Endothelial cell of umbilical vein (primary cell): Measurements from ENCODE around the gene HES2. TPM values are rescaled to one million over a fixed set of nuclear protein-coding genes. Genes with fewer than 3 reads are reported as not detected.

Experiments used
- BruUV-seq: library from RNA; stranded (reverse); fragments of 400-500 nt; replicated peaks from 2 replicates; lab custom pipeline; 2021; lab: Mats Ljungman, UMichigan
- CTCF ChIA-PET: fragments of 300-600, 350-600 bp; sonication (Branson Sonifier 250); formaldehyde crosslinking; loops from one replicate; lab custom pipeline; 2021; ENCODE audit warnings: antibody characterized with exemption, inconsistent platforms; lab: Charles Lee
- POLR2A ChIA-PET: fragments of 300-600, 350-600 bp; sonication (Branson Sonifier 250); formaldehyde crosslinking; loops from one replicate; lab custom pipeline; 2021; ENCODE audit warnings: antibody characterized with exemption, inconsistent platforms; lab: Charles Lee
- DNase-seq: peaks from one replicate; pipeline ENCODE4 v3.0.0-alpha.2; 2011; ENCODE audit warnings: low read depth, low spot score
- FAIRE-seq: peaks from 2 replicates; lab custom pipeline; 2011; peaks lifted over from hg19 to GRCh38; lab: Jason Lieb, UNC
- H2AFZ ChIP-seq: 2 replicates; pipeline ENCODE4 v1.6.0; 2012; ENCODE audit warnings: low read depth, low read length, control low read depth, inconsistent platforms
- H3K27ac ChIP-seq: 2 replicates; pipeline ENCODE4 v1.5.1; 2011; ENCODE audit warnings: low read depth, mild to moderate bottlenecking, control low read depth, low read length, moderate library complexity; ENCODE audit not compliant: insufficient read depth
- H3K27me3 ChIP-seq, 2 experiments: 2 replicates each; pipeline versions ENCODE4 v1.6.0 to v1.6.1; 2011; ENCODE audit warnings: low read length in 2 of 2, mixed read lengths in 1 of 2; ENCODE audit not compliant: control insufficient read depth in 2 of 2, insufficient read depth in 2 of 2
- H3K36me3 ChIP-seq, 2 experiments: 2 replicates in 1 of 2; 3 replicates in 1 of 2; pipeline ENCODE4 v1.5.1; 2011; ENCODE audit warnings: low read length in 2 of 2, mild to moderate bottlenecking in 1 of 2, moderate library complexity in 1 of 2; ENCODE audit not compliant: control insufficient read depth in 2 of 2, insufficient read depth in 2 of 2; ENCODE audit errors: extremely low read depth in 1 of 2
- H3K4me1 ChIP-seq: 3 replicates; pipeline ENCODE4 v1.5.1; 2011; ENCODE audit warnings: mild to moderate bottlenecking, low read length; ENCODE audit not compliant: control insufficient read depth, insufficient read depth; ENCODE audit errors: extremely low read depth
- H3K4me2 ChIP-seq: 2 replicates; pipeline ENCODE4 v1.6.1; 2011; ENCODE audit warnings: low read length, control low read depth, mixed read lengths; ENCODE audit not compliant: insufficient read depth
- H3K4me3 ChIP-seq, 3 experiments: fragments of 200-600 bp in 1 of 3; sonication (generic), shearing (Covaris generic) in 1 of 3; replicated peaks in 1 of 3; 2 replicates each; pipeline ENCODE4 v1.5.1; 2011 to 2016; ENCODE audit warnings: control low read depth in 3 of 3, low read length in 3 of 3, mild to moderate bottlenecking in 2 of 3, inconsistent platforms in 1 of 3, low read depth in 1 of 3, moderate library complexity in 1 of 3; ENCODE audit not compliant: insufficient read depth in 1 of 3
- H3K79me2 ChIP-seq: 2 replicates; pipeline ENCODE4 v1.6.0; 2012; ENCODE audit warnings: low read length, inconsistent platforms; ENCODE audit not compliant: control insufficient read depth, insufficient read depth
- H3K9ac ChIP-seq: replicated peaks from 2 replicates; pipeline ENCODE3; 2011; ENCODE audit warnings: low read length, control low read depth; ENCODE audit not compliant: insufficient read depth; ENCODE audit errors: extremely low read depth
- H3K9me1 ChIP-seq: replicated peaks from 3 replicates; pipeline ENCODE4 v1.6.0; 2011; ENCODE audit warnings: mild to moderate bottlenecking, low read length; ENCODE audit not compliant: control insufficient read depth, insufficient read depth; ENCODE audit errors: extremely low read depth
- H3K9me3 ChIP-seq: replicated peaks from 2 replicates; pipeline ENCODE4 v1.5.1; 2012; ENCODE audit warnings: low read length, inconsistent platforms; ENCODE audit not compliant: control insufficient read depth, insufficient read depth
- H4K20me1 ChIP-seq: replicated peaks from 2 replicates; pipeline ENCODE3; 2011; ENCODE audit warnings: mild to moderate bottlenecking, low read length; ENCODE audit not compliant: control insufficient read depth, insufficient read depth; ENCODE audit errors: extremely low read depth
- EZH2 ChIP-seq: IDR thresholded peaks from 2 replicates; pipeline ENCODE4 v1.6.1; 2012; ENCODE audit warnings: borderline replicate concordance, low read depth, mild to moderate bottlenecking, moderate library complexity, low read length, inconsistent platforms; ENCODE audit not compliant: severe bottlenecking
- FOS ChIP-seq: IDR thresholded peaks from 2 replicates; pipeline ENCODE4 v1.6.1; 2011; ENCODE audit warnings: mild to moderate bottlenecking, low read length, moderate library complexity, borderline replicate concordance; ENCODE audit not compliant: insufficient read depth
- GATA2 ChIP-seq: IDR thresholded peaks from 2 replicates; pipeline ENCODE4 v1.7.0; 2011; ENCODE audit warnings: low read depth, mild to moderate bottlenecking, moderate library complexity, mixed read lengths, low read length; ENCODE audit not compliant: insufficient read length, insufficient read depth
- JUN ChIP-seq: IDR thresholded peaks from 2 replicates; pipeline ENCODE4 v1.6.1; 2011; ENCODE audit warnings: borderline replicate concordance, low read depth; ENCODE audit not compliant: insufficient read length, insufficient read depth
- MYC ChIP-seq: IDR thresholded peaks from one replicate; pipeline ENCODE4 v1.6.1; 2011; ENCODE audit warnings: mild to moderate bottlenecking, low read depth, low read length
- POLR2A ChIP-seq: IDR thresholded peaks from 2 replicates; pipeline ENCODE4 v1.6.1; 2012; ENCODE audit warnings: low read depth, mild to moderate bottlenecking, control low read depth, low read length
- POLR2AphosphoS5 ChIP-seq: IDR thresholded peaks from 2 replicates; pipeline ENCODE4 v1.6.1; 2012; ENCODE audit warnings: low read depth, mild to moderate bottlenecking, control low read depth, low read length, moderate library complexity; ENCODE audit not compliant: insufficient read depth
- dilution Hi-C: fragments of 300-500 bp; cut with MboI; formaldehyde crosslinking; loops from one replicate; pipeline ENCODE4 v1.15.0; 2019; ENCODE audit warnings: low sequenced_read_pairs; ENCODE audit not compliant: extremely low pct_ligation_motif_present
- intact Hi-C: fragments of 100-400 bp; cut with micrococcal nuclease; formaldehyde crosslinking; loops from one replicate; pipeline ENCODE4 v1.10.0; 2022
- polyA plus RNA-seq, 4 experiments: library from polyadenylated mRNA; depleted of rRNA in 3 of 4; stranded (reverse) in 3 of 4; unstranded in 1 of 4; fragments of >200 nt; gene quantifications; 2 replicates each; pipeline versions ENCODE4 v1.2.1 to v1.2.3, GENCODE V29; 2011 to 2012; ENCODE audit warnings: missing spikeins in 1 of 4
- total RNA-seq: library from RNA; stranded (reverse); gene quantifications from 2 replicates; pipeline ENCODE4 v1.2.3, GENCODE V29; 2021
- TF ChIP-seq, protein P1 (sequence below): IDR thresholded peaks from 2 replicates; pipeline ENCODE4 v1.6.1; 2011; ENCODE audit not compliant: insufficient read depth, insufficient read length
- TF ChIP-seq, protein P2 (sequence below), 2 donors: IDR thresholded peaks; 1 replicate in 1 of 2; 2 replicates in 1 of 2; pipeline ENCODE4 v1.5.1; 2011; ENCODE audit warnings: low read length in 2 of 2, mild to moderate bottlenecking in 2 of 2, moderate library complexity in 2 of 2, control low read depth in 1 of 2, inconsistent platforms in 1 of 2, low read depth in 1 of 2; ENCODE audit not compliant: insufficient read depth in 1 of 2; ENCODE audit errors: extremely low read depth in 1 of 2

HES2 gene
- total and polyA plus RNA-seq, 2 donors (not counting 3 experiments of a cell fraction or from before 2014, with no cell fraction given) = 3.6 to 9.4 TPM

DNA sequence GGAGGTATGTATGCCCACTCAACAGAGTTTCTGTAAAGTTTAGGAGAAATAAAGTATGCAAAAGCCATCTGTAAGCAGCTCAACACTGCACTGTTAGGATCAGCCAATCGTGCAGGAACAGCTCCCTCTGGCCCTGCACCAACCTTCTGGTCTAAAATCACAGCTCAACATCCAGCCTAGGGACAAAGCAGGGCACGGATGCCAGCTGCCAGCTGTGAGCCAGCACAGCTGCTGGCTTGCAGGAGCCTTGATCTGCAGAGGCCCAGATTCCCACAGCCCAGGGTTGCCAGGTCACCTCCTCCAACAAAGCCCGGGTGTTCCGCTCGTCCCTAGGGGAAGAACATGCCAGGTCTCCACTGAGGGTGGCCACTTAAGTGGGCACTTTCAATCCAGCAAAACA is 34.8 kb downstream of the HES2 start:
- no TSS peak for BruUV-seq
- H3K79me2 ChIP-seq = peaks cover 17% of the 10 kb centered on the region
- dilution Hi-C loops (no loop called here), intact Hi-C loops (loop anchor here (1.0 kb wide), 1 partner anchor 8 kb away; the partner anchor contains the start of gene ACOT7)
- CTCF ChIA-PET = interaction anchor here (0.9 to 5.9 kb wide), 12 partner anchors 9 to 139 kb away, joined by 3 to 27 read pairs (median 6); partner anchors contain the start of gene ACOT7
- H3K4me1 ChIP-seq = peaks cover 12% of the 10 kb centered on the region
- H3K36me3 ChIP-seq = no peaks in the 10 kb centered on the region
- TF ChIP-seq GATA2 (no peak), POLR2A (no peak), MYC (no peak), EZH2 (no peak), POLR2AphosphoS5 (no peak), FOS (no peak), JUN (no peak)
- TF ChIP-seq, protein P1, sequence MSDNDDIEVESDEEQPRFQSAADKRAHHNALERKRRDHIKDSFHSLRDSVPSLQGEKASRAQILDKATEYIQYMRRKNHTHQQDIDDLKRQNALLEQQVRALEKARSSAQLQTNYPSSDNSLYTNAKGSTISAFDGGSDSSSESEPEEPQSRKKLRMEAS = no peak
- TF ChIP-seq, protein P2, sequence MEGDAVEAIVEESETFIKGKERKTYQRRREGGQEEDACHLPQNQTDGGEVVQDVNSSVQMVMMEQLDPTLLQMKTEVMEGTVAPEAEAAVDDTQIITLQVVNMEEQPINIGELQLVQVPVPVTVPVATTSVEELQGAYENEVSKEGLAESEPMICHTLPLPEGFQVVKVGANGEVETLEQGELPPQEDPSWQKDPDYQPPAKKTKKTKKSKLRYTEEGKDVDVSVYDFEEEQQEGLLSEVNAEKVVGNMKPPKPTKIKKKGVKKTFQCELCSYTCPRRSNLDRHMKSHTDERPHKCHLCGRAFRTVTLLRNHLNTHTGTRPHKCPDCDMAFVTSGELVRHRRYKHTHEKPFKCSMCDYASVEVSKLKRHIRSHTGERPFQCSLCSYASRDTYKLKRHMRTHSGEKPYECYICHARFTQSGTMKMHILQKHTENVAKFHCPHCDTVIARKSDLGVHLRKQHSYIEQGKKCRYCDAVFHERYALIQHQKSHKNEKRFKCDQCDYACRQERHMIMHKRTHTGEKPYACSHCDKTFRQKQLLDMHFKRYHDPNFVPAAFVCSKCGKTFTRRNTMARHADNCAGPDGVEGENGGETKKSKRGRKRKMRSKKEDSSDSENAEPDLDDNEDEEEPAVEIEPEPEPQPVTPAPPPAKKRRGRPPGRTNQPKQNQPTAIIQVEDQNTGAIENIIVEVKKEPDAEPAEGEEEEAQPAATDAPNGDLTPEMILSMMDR (IDR thresholded peaks at IDR 0.05; ENCODE audit: extremely low read depth in 1 of 2, insufficient read depth in 1 of 2, low read depth in 1 of 2, low read length in 2 of 2) = no peak
- POLR2A ChIA-PET = interaction anchor here (1.2 kb wide), 1 partner anchor 26 kb away, joined by 3 read pairs; no protein-coding TSS in a partner anchor
- H3K4me2 ChIP-seq = no peak overlapping the region
- DNase-seq (no peak), FAIRE-seq (no peak)
- H3K27me3 ChIP-seq = no peaks in the 10 kb centered on the region
- no peaks in the 10 kb centered on the region for H4K20me1 ChIP-seq
- no peak overlapping the region for H2AFZ ChIP-seq
- no peak overlapping the region for H3K4me3 ChIP-seq
- no peak overlapping the region for H3K9ac ChIP-seq
- H3K27ac ChIP-seq = no peak overlapping the region
- no peaks in the 10 kb centered on the region for H3K9me3 ChIP-seq
- H3K9me1 ChIP-seq = no peaks in the 10 kb centered on the region
